Activated CD4-positive, alpha-beta T cell treated with anti-CD3 and anti-CD28 coated beads, Interleukin-2, amount 50 U/mL, for 4 hours (primary cell): ENCODE results near the gene SELENOW.

Experiments used
- DNase-seq, 2 experiments: peaks; one replicate each; pipeline ENCODE4 v3.0.0-alpha.2; 2020

The SELENOW gene

DNA sequence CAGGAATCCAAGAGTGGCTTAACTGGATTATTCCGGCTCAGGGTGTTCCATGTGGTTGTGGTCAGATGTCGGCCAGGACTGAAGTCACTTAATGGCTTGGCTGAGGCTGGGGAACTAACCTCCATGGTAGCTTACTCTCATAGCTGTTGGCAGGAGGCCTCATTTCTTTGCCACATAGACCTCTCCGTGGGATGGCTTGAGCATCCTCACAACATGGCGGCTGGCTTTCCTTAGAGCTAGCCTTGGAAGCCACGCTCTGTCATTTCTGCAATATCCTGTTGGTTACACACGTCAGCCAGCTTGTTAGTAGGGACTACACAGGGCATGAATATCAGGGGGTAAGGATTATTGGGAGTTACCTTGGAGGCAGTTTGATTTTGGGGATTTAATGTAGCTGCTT is 48.3 kb downstream of the SELENOW start:
- no peak for DNase-seq

DNA sequence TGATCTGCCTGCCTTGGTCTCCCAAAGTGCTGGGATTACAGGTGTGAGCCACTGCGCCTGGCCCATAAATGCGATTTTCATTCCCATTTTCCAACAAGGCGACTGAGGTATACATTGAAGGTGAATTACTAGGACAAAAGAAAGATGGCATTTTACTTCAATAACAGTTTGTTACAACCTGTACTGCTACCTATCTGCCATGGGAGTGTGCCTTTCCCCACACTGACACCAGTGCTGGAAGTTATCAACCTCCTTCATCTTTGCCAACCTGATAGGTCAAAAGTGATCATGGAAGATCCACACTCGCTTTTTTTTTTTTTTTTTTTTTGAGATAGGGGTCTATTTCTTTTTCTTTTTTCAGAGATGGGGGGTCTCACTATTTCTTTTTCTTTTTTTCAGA is 54.2 kb downstream of the SELENOW start:
- no peak for DNase-seq
